T-helper 2 cell treated with Interferon-gamma antibody and Interleukin-4, amounts not matched to agents 5 μg/mL and 100 μg/mL, for 36 hours (primary cell): Measurements from ENCODE around the gene PHF2.

Source experiments
- DNase-seq: peaks from one replicate; pipeline ENCODE4 v3.0.0; 2021; ENCODE audit warnings: low spot score
- H3K27ac Mint-ChIP-seq: one replicate; pipeline ENCODE4 v1.8.0; 2021; ENCODE audit warnings: mild to moderate bottlenecking, mixed read lengths
- H3K27me3 Mint-ChIP-seq: one replicate; pipeline ENCODE4 v1.8.0; 2021; ENCODE audit warnings: low read depth, mixed read lengths
- H3K36me3 Mint-ChIP-seq: one replicate; pipeline ENCODE4 v1.8.0; 2021; ENCODE audit warnings: low read depth, mixed read lengths
- H3K4me1 Mint-ChIP-seq: one replicate; pipeline ENCODE4 v1.8.0; 2021; ENCODE audit warnings: low read depth, mixed read lengths
- H3K4me3 Mint-ChIP-seq: one replicate; pipeline ENCODE4 v1.8.0; 2022; ENCODE audit warnings: mild to moderate bottlenecking, moderate library complexity, mixed read lengths
- H3K9me3 Mint-ChIP-seq: one replicate; pipeline ENCODE4 v1.8.0; 2021; ENCODE audit warnings: mixed read lengths

Gene PHF2

DNA sequence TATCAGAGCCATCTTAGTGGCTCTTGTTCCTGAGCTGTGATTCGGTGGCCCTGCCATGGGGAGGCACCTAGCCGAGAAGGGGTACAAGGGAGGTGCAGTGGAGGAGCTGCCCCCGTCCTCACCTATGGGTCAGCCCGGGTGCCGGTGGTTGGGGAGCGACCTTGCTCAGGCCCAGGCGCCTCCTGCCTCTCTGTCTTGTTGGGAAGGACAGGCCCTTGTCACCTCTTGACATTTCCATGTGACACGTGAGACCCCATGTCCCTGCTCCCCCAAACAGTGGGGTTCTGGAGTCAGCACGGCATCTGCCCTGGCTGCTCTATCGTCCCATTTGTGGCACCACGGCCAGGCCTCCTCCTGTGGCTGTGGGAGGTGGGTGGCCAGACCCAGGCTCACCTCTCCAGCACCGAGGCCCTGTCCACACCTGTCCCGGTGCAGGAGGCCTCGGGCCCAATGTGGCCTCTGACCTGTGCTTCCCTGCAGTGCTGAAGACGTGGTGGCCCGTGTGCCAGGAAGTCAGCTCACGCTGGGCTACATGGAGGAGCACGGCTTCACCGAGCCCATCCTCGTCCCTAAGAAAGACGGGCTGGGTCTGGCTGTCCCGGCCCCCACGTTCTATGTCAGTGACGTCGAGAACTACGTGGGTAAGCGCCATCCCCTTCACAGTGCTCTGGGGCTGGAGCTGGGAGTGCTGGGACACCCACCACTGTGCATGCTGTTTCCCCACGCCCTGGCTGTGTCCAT is 68.9 kb downstream of the PHF2 start:
- no peaks in the 10 kb centered on the region for H3K4me1 Mint-ChIP-seq
- H3K4me3 Mint-ChIP-seq: no peak overlapping the region
- H3K36me3 Mint-ChIP-seq: peaks cover 22% of the 10 kb centered on the region
- H3K9me3 Mint-ChIP-seq: no peaks in the 10 kb centered on the region
- DNase-seq: no peak
- H3K27me3 Mint-ChIP-seq: no peaks in the 10 kb centered on the region
- H3K27ac Mint-ChIP-seq: no peak overlapping the region

GRCh38 chr9:93645921-93646639 is 69.7 kb downstream of the PHF2 start:
- Mint-ChIP-seq H3K9me3 (no peaks in the 10 kb centered on the region), H3K4me3 (no peak overlapping the region), H3K4me1 (no peaks in the 10 kb centered on the region), H3K27ac (no peak overlapping the region), H3K36me3 (peaks cover 18% of the 10 kb centered on the region), H3K27me3 (no peaks in the 10 kb centered on the region)
- no peak for DNase-seq

DNA sequence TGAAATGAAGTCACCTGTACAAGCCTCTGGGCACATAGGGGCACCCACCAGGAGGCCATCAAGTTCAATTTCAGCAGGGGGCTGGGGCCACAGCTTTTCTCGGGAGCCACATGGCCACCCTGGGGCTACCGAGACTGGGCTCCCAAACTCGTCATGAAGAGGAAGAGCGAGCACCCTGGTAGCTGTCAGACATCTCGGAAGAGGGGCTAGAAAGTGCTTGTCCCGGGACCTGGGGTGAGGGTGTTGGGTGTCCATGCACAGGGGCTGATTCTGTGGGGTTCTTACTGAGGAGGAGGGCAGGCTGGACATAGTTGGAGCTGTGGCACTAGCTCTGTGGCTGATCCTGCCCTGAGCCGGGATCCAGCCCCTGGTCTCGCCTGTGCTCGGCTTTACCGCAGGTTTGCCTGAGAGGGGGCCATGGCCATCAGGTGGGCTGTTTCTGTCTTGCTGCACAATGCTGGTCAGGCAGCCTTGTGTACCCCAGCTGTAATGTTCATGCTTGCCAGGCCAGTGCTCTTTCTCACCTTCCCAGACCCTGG is 70.3 kb downstream of the PHF2 start:
- no peak for DNase-seq
- Mint-ChIP-seq H3K27me3 (no peaks in the 10 kb centered on the region), H3K4me1 (no peaks in the 10 kb centered on the region), H3K9me3 (no peaks in the 10 kb centered on the region), H3K36me3 (peaks cover 16% of the 10 kb centered on the region), H3K27ac (no peak overlapping the region), H3K4me3 (no peak overlapping the region)

- H3K4me3 Mint-ChIP-seq: no peak overlapping the region
- H3K4me1 Mint-ChIP-seq: no peaks in the 10 kb centered on the region
- DNase-seq: no peak
- H3K27me3 Mint-ChIP-seq: no peaks in the 10 kb centered on the region
- H3K36me3 Mint-ChIP-seq: peaks cover 18% of the 10 kb centered on the region
- H3K27ac Mint-ChIP-seq: no peak overlapping the region
- H3K9me3 Mint-ChIP-seq: no peaks in the 10 kb centered on the region
These were observed 71.8 kb downstream of the PHF2 start for GRCh38 chr9:93648181-93648580.

GRCh38 chr9:93648836-93649235 is 72.5 kb downstream of the PHF2 start:
- H3K27me3 Mint-ChIP-seq: no peaks in the 10 kb centered on the region
- H3K9me3 Mint-ChIP-seq: no peaks in the 10 kb centered on the region
- H3K27ac Mint-ChIP-seq: no peak overlapping the region
- DNase-seq: no peak
- no peaks in the 10 kb centered on the region for H3K4me1 Mint-ChIP-seq
- no peak overlapping the region for H3K4me3 Mint-ChIP-seq
- H3K36me3 Mint-ChIP-seq: peaks cover 15% of the 10 kb centered on the region

- Mint-ChIP-seq H3K27me3 (no peaks in the 10 kb centered on the region), H3K4me1 (no peaks in the 10 kb centered on the region), H3K27ac (no peak overlapping the region), H3K36me3 (peaks cover 15% of the 10 kb centered on the region), H3K9me3 (no peaks in the 10 kb centered on the region), H3K4me3 (no peak overlapping the region)
- DNase-seq: no peak
These were observed 73.4 kb downstream of the PHF2 start for GRCh38 chr9:93649610-93650261.

DNA sequence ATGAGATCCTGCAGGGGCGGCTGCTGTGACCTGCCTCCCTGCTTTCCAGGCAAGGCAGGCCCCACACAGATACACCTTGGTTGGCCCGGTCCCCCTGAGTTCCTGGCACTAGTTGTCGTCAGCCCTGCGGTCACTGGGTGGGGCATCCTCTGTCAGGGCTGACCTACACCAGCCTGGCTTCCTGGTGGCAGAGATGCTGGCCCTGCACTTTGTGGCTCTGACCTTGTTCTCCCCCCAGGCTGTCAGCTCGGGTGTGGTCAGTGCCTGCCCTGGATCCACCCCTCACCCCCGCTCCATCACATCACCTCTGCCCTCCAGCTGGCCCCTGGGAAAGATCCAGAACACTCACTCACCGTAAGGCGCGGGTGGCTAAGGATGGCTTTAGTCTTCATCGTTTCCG is 74.1 kb downstream of the PHF2 start:
- Mint-ChIP-seq H3K36me3 (peaks cover 15% of the 10 kb centered on the region), H3K4me1 (no peaks in the 10 kb centered on the region), H3K27me3 (no peaks in the 10 kb centered on the region), H3K4me3 (no peak overlapping the region), H3K9me3 (no peaks in the 10 kb centered on the region), H3K27ac (no peak overlapping the region)
- DNase-seq: no peak

DNA sequence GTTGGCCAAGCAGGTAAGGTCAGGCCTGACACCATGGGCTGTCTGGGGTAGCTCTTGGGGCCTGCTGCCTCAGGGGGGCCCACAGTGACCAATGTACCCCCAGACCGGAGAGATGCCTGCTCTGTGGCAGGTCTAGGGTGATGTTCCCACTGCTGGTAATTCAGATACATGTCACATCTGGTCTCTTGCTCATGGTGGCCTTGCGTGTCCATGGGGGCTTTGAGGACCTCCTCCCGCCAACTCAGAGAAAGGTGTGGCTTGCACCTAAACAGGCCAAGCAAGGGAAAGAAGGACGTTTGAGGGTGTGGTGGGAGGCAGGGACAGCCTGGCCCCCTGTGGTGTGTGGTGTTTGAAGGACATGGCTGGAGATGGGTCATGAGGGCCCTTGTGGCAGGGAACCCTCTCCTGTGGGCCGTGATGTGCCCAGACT is 75.2 kb downstream of the PHF2 start:
- H3K4me3 Mint-ChIP-seq: no peak overlapping the region
- no peak overlapping the region for H3K27ac Mint-ChIP-seq

DNA sequence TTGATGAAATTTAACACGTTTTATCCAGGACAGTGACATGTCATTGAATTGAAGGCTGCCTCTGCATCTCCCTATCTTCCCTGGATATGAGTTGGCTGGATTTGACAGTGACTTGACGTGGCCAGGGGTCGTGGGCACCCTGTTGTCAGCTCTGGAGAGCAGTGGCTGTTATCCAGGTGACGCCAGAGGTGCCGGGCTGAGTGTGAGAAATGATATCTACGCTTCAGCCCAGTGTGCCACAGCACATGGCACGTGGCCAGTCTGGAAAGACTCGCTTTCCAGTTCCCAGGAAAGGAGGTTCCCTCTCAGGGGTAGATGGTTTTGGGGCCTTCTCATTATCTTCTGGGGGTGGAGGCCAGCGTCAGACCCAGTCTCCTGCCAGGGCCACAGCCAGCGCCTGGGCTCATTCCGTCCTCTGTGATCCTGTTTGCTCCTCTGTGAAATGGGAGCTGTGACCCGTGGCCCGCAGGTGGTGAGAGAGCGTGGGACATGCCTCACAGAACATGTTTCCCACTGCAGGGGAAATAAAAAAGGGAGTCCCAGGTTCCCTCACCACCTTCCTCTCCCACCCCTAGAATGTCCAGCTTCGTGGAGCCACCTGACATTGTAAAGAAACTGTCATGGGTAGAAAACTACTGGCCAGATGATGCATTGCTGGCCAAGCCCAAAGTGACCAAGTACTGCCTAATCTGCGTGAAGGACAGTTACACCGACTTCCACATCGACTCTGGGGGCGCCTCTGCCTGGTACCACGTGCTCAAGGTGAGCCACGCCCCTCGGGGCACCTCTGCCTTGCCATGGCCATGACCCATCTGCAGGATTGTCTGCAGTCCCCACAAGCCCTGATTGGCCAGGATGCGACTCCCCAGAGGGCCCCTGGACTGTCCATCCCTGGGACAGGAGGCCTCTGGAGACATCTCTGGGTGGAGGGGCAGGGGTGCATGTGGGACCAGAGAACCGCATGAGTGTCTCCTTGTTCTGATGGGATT is 76.5 kb downstream of the PHF2 start:
- H3K4me1 Mint-ChIP-seq: no peaks in the 10 kb centered on the region
- no peaks in the 10 kb centered on the region for H3K9me3 Mint-ChIP-seq
- DNase-seq: no peak
- H3K36me3 Mint-ChIP-seq: peaks cover 13% of the 10 kb centered on the region
- H3K27ac Mint-ChIP-seq: no peak overlapping the region
- H3K4me3 Mint-ChIP-seq: no peak overlapping the region
- no peaks in the 10 kb centered on the region for H3K27me3 Mint-ChIP-seq

More for the DNA sequence above, 75.2 kb downstream of the PHF2 start:
- no peaks in the 10 kb centered on the region for H3K4me1 Mint-ChIP-seq
- H3K36me3 Mint-ChIP-seq: peaks cover 15% of the 10 kb centered on the region
- H3K27me3 Mint-ChIP-seq: no peaks in the 10 kb centered on the region
- H3K9me3 Mint-ChIP-seq: no peaks in the 10 kb centered on the region
- no peak for DNase-seq

DNA sequence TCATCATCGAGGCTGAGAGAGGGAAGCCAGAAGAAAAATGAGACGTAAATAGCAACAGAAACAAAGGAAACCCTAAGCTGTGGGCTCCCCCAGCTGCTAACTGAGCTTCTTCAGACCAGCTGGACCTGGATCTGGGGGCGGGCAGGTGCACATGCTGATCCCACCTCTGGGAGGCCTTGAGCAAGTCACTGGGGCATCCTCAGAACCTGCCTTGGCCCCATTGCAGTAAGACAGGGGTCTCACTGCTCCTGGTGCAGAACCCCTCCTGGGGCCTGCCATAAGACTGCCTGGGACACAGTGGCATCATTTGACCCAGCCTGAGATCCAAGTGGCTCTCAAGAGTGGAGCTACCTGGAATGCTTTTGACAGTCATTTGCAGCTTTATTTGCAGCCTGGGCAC is 77.4 kb downstream of the PHF2 start:
- Mint-ChIP-seq H3K27ac (no peak overlapping the region), H3K9me3 (no peaks in the 10 kb centered on the region), H3K4me3 (no peak overlapping the region), H3K4me1 (no peaks in the 10 kb centered on the region), H3K36me3 (peaks cover 13% of the 10 kb centered on the region), H3K27me3 (no peaks in the 10 kb centered on the region)
- DNase-seq: no peak

GRCh38 chr9:93654351-93654961 is 78.1 kb downstream of the PHF2 start:
- H3K27me3 Mint-ChIP-seq: no peaks in the 10 kb centered on the region
- no peaks in the 10 kb centered on the region for H3K9me3 Mint-ChIP-seq
- H3K27ac Mint-ChIP-seq: no peak overlapping the region
- no peak overlapping the region for H3K4me3 Mint-ChIP-seq
- DNase-seq: no peak
- no peaks in the 10 kb centered on the region for H3K4me1 Mint-ChIP-seq
- peaks cover 13% of the 10 kb centered on the region for H3K36me3 Mint-ChIP-seq

DNA sequence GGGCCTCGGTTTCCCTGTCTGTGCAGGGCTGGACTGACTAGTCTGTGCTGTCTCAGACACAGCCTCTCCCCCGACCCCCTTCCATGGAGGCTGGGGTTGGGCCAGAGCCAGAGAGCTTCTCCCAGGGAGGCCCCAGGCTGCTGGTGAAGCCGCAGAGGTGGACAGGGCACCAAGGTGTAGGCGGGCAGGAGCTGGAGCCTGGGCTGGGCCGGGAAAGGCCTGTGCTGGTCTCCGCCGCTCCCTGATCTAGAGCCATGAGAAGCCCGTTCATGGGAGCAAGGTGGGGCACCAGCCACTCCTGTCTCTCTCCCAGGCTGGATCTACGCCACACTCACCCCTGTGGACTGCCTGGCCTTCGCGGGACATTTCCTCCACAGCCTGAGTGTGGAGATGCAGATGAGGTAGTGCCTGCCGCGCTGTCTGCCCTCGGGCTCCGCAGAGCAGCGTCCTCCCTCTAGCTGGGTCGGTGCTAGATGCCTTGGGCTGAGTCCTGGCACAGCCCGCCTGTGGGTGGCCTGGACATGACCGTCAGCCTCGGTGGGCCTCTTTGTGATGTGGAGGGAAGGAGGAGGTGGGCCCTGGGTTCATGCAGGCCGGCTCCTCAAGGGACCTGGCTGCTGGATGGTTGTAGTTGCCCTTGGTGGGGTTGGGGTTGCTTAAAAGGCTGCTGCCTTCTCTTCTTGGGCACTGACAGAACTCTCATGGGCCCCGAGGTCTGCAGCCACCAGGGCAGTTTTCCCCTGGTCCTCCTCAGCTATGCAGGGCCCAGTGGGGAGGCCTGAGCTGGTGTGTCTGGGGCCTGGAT is 79.4 kb downstream of the PHF2 start:
- H3K36me3 Mint-ChIP-seq: peaks cover 14% of the 10 kb centered on the region
- H3K4me3 Mint-ChIP-seq: no peak overlapping the region
- no peaks in the 10 kb centered on the region for H3K9me3 Mint-ChIP-seq
- no peak overlapping the region for H3K27ac Mint-ChIP-seq
- no peaks in the 10 kb centered on the region for H3K4me1 Mint-ChIP-seq
- no peaks in the 10 kb centered on the region for H3K27me3 Mint-ChIP-seq
- no peak for DNase-seq
